A375 (cell line): ENCODE measurements around the gene LRRC70. TPM values are rescaled to one million over a fixed set of nuclear protein-coding genes. Genes with fewer than 3 reads are reported as not detected.

Source experiments
- total RNA-seq: library from RNA; depleted of rRNA; stranded (reverse); fragments of >200 nt; shearing (Covaris generic); gene quantifications from 2 replicates; pipeline ENCODE4 v1.2.3, GENCODE V29; 2014; rRNA removed

The LRRC70 gene
- 0.11 and 0.69 TPM in 2 replicates for total RNA-seq

GRCh38 chr5:62578540-62578939 lies at the start of gene LRRC70:
Gene LRRC70 (plus strand): TSS chr5:62578819. CDS start chr5:62579439, 620 bp downstream.

Other genes with a start within 250 kb of the LRRC70 start
- gene DIMT1, start 174.9 kb upstream of the LRRC70 start, total RNA-seq: 68.1 and 76.5 TPM in 2 replicates
- 21.8 and 22.0 TPM in 2 replicates for gene IPO11, start 166.1 kb upstream of the LRRC70 start, total RNA-seq